ENCODE results near the gene MYO9B. TPM values are rescaled to one million over a fixed set of nuclear protein-coding genes. Genes with fewer than 3 reads are reported as not detected.

MYO9B gene
- total RNA-seq, 1 experiment from 2014 or later: 68.3 TPM

GRCh38 chr19:17225053-17225452 is 149.5 kb downstream of the MYO9B start:
- Histone ChIP-seq H4K20me1 (ENCODE audit: low read length) (no peaks in the 10 kb centered on the region), H3K4me2 (ENCODE audit: low read length) (no peak overlapping the region), H3K9ac (ENCODE audit: low read length) (no peak overlapping the region), H3F3A (ENCODE audit: low read length, unreplicated experiment) (no peaks in the 10 kb centered on the region), H3K9me2 (replicated peaks; ENCODE audit: low read length) (no peaks in the 10 kb centered on the region), H3K4me1 (ENCODE audit: insufficient read depth, low read length) (peaks cover under 1% of the 10 kb centered on the region; the same call in 1 of the 2 replicates), H3K9me3 (ENCODE audit: low read length) (no peaks in the 10 kb centered on the region), H3K36me3 (ENCODE audit: low read depth, low read length) (no peaks in the 10 kb centered on the region), H3K27me3 (ENCODE audit: low read length) (no peaks in the 10 kb centered on the region), H3K27ac (ENCODE audit: low read length) (no peak overlapping the region), H3K79me2 (ENCODE audit: low read length) (0 out of 2 replicates have a peak, but pooled peaks cover 6% of the 10 kb centered on the region), H2AFZ (ENCODE audit: low read length) (no peak overlapping the region), H3K4me3 (ENCODE audit: low read length) (no peak overlapping the region)
- ChIA-PET CTCF (interaction anchor here (0.6 kb wide), 1 partner anchor 18 kb away, joined by 4 read pairs; no protein-coding TSS in a partner anchor), POLR2A (ENCODE audit: unreplicated experiment) (no interaction called here)
- ATAC-seq (no peak), DNase-seq (no peak)
- BruUV-seq (replicated peaks): no TSS peak
- intact Hi-C loops (cut with micrococcal nuclease): no loop called here
- no peak for TF ChIP-seq CTCF (conservative IDR thresholded peaks at IDR 0.05; ENCODE audit: low read depth, low read length)
- TF ChIP-seq EZH2phosphoT487 (IDR thresholded peaks at IDR 0.05; ENCODE audit: borderline replicate concordance, low read length): no peak
- no peak for TF ChIP-seq EZH2 (IDR thresholded peaks at IDR 0.05; ENCODE audit: low read length, unreplicated experiment)

- H3K9me3 ChIP-seq (ENCODE audit: low read length): no peaks in the 10 kb centered on the region
- DNase-seq (peak; percentile 98), ATAC-seq (peak; percentile 95)
- peak within 1 kb of the TSS; percentile 83 for H3K4me3 ChIP-seq (ENCODE audit: low read length)
- peak within 1 kb of the TSS; percentile 59 for H3K27ac ChIP-seq (ENCODE audit: low read length)
- H2AFZ ChIP-seq (ENCODE audit: low read length): peak within 1 kb of the TSS; percentile 98
- POLR2A ChIA-PET (ENCODE audit: unreplicated experiment): interaction anchor here (0.5 to 0.7 kb wide), 3 partner anchors 11 to 527 kb away, joined by 3 to 12 read pairs (median 3); partner anchors contain the start of gene USE1
- no peaks in the 10 kb centered on the region for H3K9me2 ChIP-seq (replicated peaks; ENCODE audit: low read length)
- no peaks in the 10 kb centered on the region for H3K27me3 ChIP-seq (ENCODE audit: low read length)
- TF ChIP-seq EZH2phosphoT487 (IDR thresholded peaks at IDR 0.05; ENCODE audit: borderline replicate concordance, low read length) (no peak), EZH2 (IDR thresholded peaks at IDR 0.05; ENCODE audit: low read length, unreplicated experiment) (no peak), CTCF (conservative IDR thresholded peaks at IDR 0.05; ENCODE audit: low read depth, low read length) (no peak)
- peaks cover 5% of the 10 kb centered on the region; the same call in 1 of the 2 replicates for H3K36me3 ChIP-seq (ENCODE audit: low read depth, low read length)
- no peaks in the 10 kb centered on the region; the same call in 1 of the 2 replicates for H3K4me1 ChIP-seq (ENCODE audit: insufficient read depth, low read length)
- no peaks in the 10 kb centered on the region for H4K20me1 ChIP-seq (ENCODE audit: low read length)
- no TSS peak for BruUV-seq (replicated peaks)
- no peaks in the 10 kb centered on the region for H3F3A ChIP-seq (ENCODE audit: low read length, unreplicated experiment)
- intact Hi-C loops (cut with micrococcal nuclease): no loop called here
- peak within 1 kb of the TSS; percentile 89 for H3K4me2 ChIP-seq (ENCODE audit: low read length)
- 0 out of 2 replicates have a peak, but pooled peaks cover 6% of the 10 kb centered on the region for H3K79me2 ChIP-seq (ENCODE audit: low read length)
- H3K9ac ChIP-seq (ENCODE audit: low read length): peak within 1 kb of the TSS; percentile 81
- CTCF ChIA-PET: interaction anchor here (1.3 kb wide), 1 partner anchor 11 kb away, joined by 5 read pairs; the partner anchor contains the start of gene USE1
These were observed 150.7 kb downstream of the MYO9B start, which contains the start of gene OCEL1 for GRCh38 chr19:17226002-17226933. Gene OCEL1 (plus strand): TSS chr19:17226226. CDS start chr19:17226248, 22 bp downstream.
